DOHH2 (cell line): Measurements from ENCODE around the gene SHB.

ENCODE experiments used
- H3F3A ChIP-seq: fragments of 200-600 bp; sonication (generic), shearing (Covaris generic); 2 replicates; pipeline ENCODE4 v1.6.0; 2016; ENCODE audit warnings: antibody characterized with exemption, mild to moderate bottlenecking; ENCODE audit not compliant: control insufficient read depth, insufficient read depth
- H3K27ac ChIP-seq: fragments of 200-600 bp; sonication (generic); 2 replicates; pipeline ENCODE4 v1.5.1; 2014; ENCODE audit warnings: low read depth, mild to moderate bottlenecking, low read length, moderate library complexity
- H3K27me3 ChIP-seq: fragments of 200-600 bp; sonication (generic); 2 replicates; pipeline ENCODE4 v1.6.1; 2014; ENCODE audit warnings: mild to moderate bottlenecking, low read length, mixed read lengths; ENCODE audit not compliant: control insufficient read depth
- H3K36me3 ChIP-seq: fragments of 200-600 bp; sonication (generic); 2 replicates; pipeline ENCODE4 v1.6.1; 2014; ENCODE audit warnings: mild to moderate bottlenecking, low read length, moderate library complexity, mixed read lengths; ENCODE audit not compliant: control insufficient read depth
- H3K4me1 ChIP-seq: fragments of 200-600 bp; sonication (generic); 2 replicates; pipeline ENCODE4 v1.6.1; 2014; ENCODE audit warnings: mild to moderate bottlenecking, low read length, mixed read lengths; ENCODE audit not compliant: control insufficient read depth
- H3K4me2 ChIP-seq: fragments of 200-600 bp; sonication (generic); 2 replicates; pipeline ENCODE4 v1.6.0; 2014; ENCODE audit warnings: mild to moderate bottlenecking, low read length, moderate library complexity
- H3K4me3 ChIP-seq: fragments of 200-600 bp; sonication (generic); 2 replicates; pipeline ENCODE4 v1.5.1; 2014; ENCODE audit warnings: mild to moderate bottlenecking, low read length, mixed read lengths
- H3K79me2 ChIP-seq: fragments of 200-600 bp; sonication (generic); 2 replicates; pipeline ENCODE4 v1.6.1; 2014; ENCODE audit warnings: mild to moderate bottlenecking, low read length, mixed read lengths; ENCODE audit not compliant: control insufficient read depth
- H3K9me2 ChIP-seq: fragments of 200-600 bp; sonication (generic); replicated peaks from 2 replicates; pipeline ENCODE4 v1.6.1; 2014; ENCODE audit warnings: mild to moderate bottlenecking, low read length, mixed read lengths; ENCODE audit not compliant: control insufficient read depth
- H3K9me3 ChIP-seq: fragments of 200-600 bp; sonication (generic); 2 replicates; pipeline ENCODE4 v1.6.1; 2014; ENCODE audit warnings: antibody characterized with exemption, low read length, mixed read lengths; ENCODE audit not compliant: control insufficient read depth, insufficient read depth
- H4K20me1 ChIP-seq: fragments of 200-600 bp; sonication (generic); 2 replicates; pipeline ENCODE4 v1.6.0; 2014; ENCODE audit warnings: low read depth, mild to moderate bottlenecking, antibody characterized with exemption, low read length, moderate library complexity; ENCODE audit not compliant: control insufficient read depth, insufficient read depth
- CTCF ChIP-seq: fragments of 200-600 bp; sonication (generic); IDR thresholded peaks from one replicate; pipeline ENCODE4 v1.5.1; 2014; ENCODE audit warnings: antibody characterized with exemption, mild to moderate bottlenecking, low read depth, low read length; ENCODE audit not compliant: poor library complexity, severe bottlenecking
- EZH2phosphoT487 ChIP-seq: fragments of 200-600 bp; sonication (generic); IDR thresholded peaks from 2 replicates; pipeline ENCODE4 v1.6.1; 2017; ENCODE audit warnings: borderline replicate concordance, mild to moderate bottlenecking, antibody characterized with exemption, low read length, moderate library complexity, mixed read lengths

Gene SHB

GRCh38 chr9:37880916-37881479 is 188.0 kb downstream of the SHB start:
- Histone ChIP-seq H4K20me1 (no peaks in the 10 kb centered on the region), H3K4me3 (no peak overlapping the region), H3K9me2 (no peaks in the 10 kb centered on the region), H3K27ac (no peak overlapping the region), H3K4me2 (no peak overlapping the region), H3K9me3 (peaks cover 6% of the 10 kb centered on the region; the same call in 1 of the 2 replicates), H3K79me2 (no peaks in the 10 kb centered on the region), H3K4me1 (peaks cover 5% of the 10 kb centered on the region; the same call in 1 of the 2 replicates), H3K36me3 (peaks cover 12% of the 10 kb centered on the region), H3F3A (no peaks in the 10 kb centered on the region), H3K27me3 (no peaks in the 10 kb centered on the region)
- no peak for TF ChIP-seq CTCF
- no peak for TF ChIP-seq EZH2phosphoT487

GRCh38 chr9:37876376-37876775 is 192.7 kb downstream of the SHB start:
- H3K4me2 ChIP-seq: no peak overlapping the region
- H4K20me1 ChIP-seq: no peaks in the 10 kb centered on the region
- peaks cover 10% of the 10 kb centered on the region for H3K36me3 ChIP-seq
- no peak overlapping the region for H3K27ac ChIP-seq
- no peaks in the 10 kb centered on the region for H3F3A ChIP-seq
- no peak for TF ChIP-seq CTCF
- TF ChIP-seq EZH2phosphoT487: no peak
- H3K4me3 ChIP-seq: no peak overlapping the region
- peaks cover 6% of the 10 kb centered on the region; the same call in 1 of the 2 replicates for H3K9me3 ChIP-seq
- no peaks in the 10 kb centered on the region for H3K9me2 ChIP-seq
- no peaks in the 10 kb centered on the region for H3K79me2 ChIP-seq
- H3K4me1 ChIP-seq: peaks cover 5% of the 10 kb centered on the region; the same call in 1 of the 2 replicates
- no peaks in the 10 kb centered on the region for H3K27me3 ChIP-seq

GRCh38 chr9:37873955-37874354 is 195.1 kb downstream of the SHB start:
- Histone ChIP-seq H3K4me3 (no peak overlapping the region), H3K9me3 (peaks cover 6% of the 10 kb centered on the region; the same call in 1 of the 2 replicates), H4K20me1 (no peaks in the 10 kb centered on the region), H3F3A (peaks cover 3% of the 10 kb centered on the region; the same call in 1 of the 2 replicates), H3K27ac (no peak overlapping the region), H3K79me2 (no peaks in the 10 kb centered on the region), H3K4me1 (no peaks in the 10 kb centered on the region), H3K4me2 (no peak overlapping the region), H3K27me3 (no peaks in the 10 kb centered on the region), H3K9me2 (no peaks in the 10 kb centered on the region), H3K36me3 (peaks cover 10% of the 10 kb centered on the region)
- TF ChIP-seq CTCF: no peak
- TF ChIP-seq EZH2phosphoT487: no peak
